ENCODE results near the gene CYTH4.

CYTH4 gene

GRCh38 chr22:37329238-37330140 is 47.2 kb downstream of the CYTH4 start:
- no peak for DNase-seq (ENCODE audit: low spot score)

GRCh38 chr22:37330200-37331033 is 48.1 kb downstream of the CYTH4 start:
- DNase-seq (ENCODE audit: low spot score) = peak; percentile 69

- DNase-seq (ENCODE audit: low spot score) = no peak
These were observed 48.7 kb downstream of the CYTH4 start for GRCh38 chr22:37331034-37331428.

- DNase-seq (ENCODE audit: low spot score) = no peak
These were observed 49.7 kb downstream of the CYTH4 start for GRCh38 chr22:37331856-37332536.

DNA sequence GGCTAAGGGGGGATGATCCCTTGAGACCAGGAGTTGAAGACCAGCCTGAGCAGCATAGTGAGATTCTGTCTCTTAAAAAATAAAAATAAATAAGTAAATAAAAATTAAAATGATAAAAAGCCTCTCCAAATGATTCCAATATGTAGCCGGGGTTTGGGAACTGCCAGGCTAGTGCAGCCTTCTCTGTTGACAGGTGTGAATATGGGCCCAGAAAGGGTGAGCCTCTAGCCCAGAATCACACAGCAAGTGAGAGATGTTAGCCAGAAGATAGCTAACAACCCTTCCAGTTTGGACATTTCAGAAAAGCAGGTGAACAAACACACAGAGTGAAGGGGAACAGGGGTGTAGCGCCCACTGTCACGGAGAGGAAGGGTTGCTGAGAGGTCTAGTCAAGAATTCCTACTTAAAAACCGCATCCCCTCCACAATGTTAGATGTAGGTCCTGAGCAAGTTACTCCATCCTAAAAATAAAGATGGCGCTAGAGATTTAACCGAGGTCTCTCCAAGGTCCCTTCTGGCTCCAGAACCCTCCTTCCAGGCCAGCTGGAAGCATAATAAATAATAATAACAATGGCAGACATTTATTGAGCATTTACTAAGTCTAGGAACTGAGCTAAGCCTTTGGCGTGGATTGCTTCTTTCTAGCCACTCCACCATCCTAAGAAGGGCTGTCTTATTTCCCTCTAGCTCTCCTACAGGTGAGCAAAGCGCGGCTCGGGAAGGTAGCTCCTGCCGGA is 51.6 kb downstream of the CYTH4 start:
- DNase-seq (ENCODE audit: low spot score) = no peak

- no peak for DNase-seq (ENCODE audit: low spot score)
These were observed 52.2 kb downstream of the CYTH4 start for GRCh38 chr22:37334461-37334858.

DNA sequence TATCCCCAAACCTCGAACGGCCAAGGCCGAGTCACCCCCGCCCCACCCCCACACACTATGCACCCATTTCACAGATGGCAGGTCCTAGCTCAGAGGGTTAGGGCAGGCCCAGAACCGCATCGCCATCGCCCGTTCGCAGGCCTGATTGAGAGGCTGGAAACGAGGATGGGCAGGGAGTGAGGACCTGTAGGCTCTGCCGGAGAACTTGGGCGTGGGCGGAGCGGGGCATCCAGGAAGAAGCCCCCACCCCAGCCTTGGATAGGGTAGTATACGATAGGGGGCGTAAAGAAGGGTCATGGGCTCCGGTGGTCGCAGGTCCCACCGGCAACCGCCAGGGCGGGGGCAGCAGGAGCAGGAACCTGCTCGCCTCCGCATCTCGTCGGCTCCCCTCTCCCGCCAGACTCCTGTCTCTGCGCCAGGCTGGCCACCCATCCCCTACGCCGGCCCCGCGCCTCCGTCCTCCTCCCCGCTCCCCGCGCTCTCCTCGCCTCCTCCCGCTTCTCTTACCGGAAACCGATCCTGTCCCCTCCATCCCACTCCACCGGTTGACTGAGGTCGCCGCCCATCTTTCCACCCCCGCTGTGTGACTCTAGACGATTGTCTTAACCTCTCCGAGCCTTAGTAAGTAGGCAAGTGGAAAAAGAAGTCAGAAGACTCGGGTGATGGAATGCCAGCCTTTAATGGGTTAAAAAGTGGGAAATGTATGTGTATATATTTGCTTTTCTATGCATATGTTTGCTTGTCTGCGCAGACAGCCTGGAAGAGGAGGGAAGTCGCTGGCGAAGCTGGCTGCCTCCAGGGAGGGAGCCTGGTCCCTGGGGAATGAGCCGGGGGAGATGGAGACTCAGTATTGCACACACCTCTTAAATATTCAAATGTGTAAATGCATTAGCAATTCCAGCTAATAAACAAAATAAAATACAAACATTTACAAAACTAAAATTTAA is 52.8 kb downstream of the CYTH4 start:
- DNase-seq (ENCODE audit: low spot score) = peak; percentile 35

DNA sequence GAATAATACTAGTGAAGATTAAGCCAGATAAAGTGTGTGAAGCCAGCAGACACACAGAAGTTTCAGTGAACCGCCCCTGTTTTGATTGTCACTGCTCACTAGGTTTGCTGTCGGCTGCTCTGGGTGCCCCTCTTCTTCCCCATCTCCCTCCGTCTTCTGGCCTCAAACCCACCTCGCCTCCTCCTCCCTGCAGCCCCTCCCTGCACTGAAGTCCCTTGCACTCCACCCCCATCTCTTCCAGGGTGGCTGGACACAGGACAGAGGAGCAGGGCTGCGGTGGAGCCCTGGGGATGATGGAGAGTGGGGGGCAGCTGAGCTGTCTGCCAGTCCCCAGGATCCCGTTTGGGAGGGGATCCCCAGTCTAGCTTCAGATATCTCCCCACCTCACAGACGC is 53.5 kb downstream of the CYTH4 start:
- DNase-seq (ENCODE audit: low spot score) = no peak

- DNase-seq (ENCODE audit: low spot score) = no peak
These were observed 54.3 kb downstream of the CYTH4 start for GRCh38 chr22:37336579-37336978.

DNA sequence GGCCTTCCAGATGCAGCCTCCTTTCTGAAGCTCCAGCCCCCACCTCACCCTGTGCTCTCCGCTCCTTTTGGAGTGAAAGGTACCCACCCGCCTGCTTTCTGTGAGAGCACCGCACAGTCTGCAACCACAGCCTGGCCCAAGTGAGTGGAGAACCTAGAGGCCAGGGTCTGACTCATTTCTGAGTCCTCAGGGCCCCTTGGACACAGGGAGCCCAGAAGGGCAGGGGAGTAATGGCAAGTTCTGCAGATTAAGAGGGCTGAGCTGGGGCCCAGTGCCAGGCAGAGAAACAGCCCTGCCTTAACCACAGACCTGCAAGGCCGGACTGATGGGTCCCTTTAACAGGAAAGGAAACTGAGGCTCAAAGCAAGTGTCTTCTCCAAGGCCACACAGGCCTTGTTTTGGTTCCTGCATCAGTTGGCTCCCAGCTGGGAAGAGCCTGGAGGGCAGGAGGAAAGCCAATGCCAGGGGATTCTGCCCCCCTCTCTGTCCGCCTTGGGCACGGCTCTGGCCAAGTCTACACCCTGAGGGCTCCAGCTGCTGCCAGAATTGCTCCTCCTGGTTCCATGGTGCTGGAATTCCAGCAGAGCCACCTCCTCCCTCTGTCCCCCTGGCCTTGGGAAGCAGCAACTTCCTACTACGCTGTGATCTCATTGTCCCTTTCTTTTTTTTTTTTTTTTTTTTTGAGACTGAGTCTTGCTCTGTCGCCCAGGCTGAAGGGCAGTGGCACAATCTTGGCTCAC is 55.1 kb downstream of the CYTH4 start:
- DNase-seq (ENCODE audit: low spot score) = no peak

- DNase-seq (ENCODE audit: low spot score) = no peak
These were observed 56.4 kb downstream of the CYTH4 start for GRCh38 chr22:37338539-37339246.

DNA sequence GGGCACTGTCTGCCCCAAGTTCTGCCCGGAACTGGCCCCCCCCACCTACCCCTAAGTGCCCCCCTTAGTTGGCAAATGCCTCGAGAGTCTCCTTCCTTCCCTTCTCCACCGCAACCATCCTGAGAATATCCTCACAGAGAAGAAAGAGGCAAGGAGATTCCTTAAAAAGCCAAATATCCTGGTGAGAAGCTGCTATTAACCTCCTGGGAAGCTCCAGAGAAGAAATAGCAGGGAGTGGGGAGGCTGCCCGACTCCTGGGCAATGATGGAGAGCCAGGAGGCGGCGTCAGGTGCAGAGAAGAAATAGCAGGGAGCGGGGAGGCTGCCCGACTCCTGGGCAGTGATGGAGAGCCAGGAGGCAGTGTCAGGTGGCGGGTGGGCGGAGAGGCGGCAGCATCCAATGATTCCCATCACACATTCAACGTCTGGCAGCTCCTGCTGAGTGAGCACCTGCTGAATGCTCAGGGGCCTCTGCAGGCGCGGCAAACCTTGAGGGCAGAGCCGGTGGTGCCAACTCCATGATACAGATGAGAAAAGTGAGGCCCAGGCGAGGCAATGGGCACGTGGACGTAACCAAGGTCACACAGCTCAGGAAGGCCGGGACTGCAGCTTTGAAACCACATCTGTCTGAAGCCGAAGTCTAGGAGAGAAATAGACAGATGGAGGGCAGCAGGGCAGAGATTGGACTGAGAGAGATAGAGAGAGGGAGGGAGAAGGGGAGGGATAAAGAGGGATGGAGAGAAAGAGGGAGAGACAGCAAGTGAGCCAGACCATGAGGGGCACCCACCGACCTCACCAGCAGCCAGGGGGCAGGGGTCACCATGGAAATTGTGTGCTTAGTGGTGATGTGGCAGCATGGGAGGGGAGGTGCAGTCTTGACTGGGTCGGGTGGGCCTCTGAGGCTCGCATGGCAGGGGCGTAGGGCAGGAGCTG is 58.3 kb downstream of the CYTH4 start:
- DNase-seq (ENCODE audit: low spot score) = no peak

DNA sequence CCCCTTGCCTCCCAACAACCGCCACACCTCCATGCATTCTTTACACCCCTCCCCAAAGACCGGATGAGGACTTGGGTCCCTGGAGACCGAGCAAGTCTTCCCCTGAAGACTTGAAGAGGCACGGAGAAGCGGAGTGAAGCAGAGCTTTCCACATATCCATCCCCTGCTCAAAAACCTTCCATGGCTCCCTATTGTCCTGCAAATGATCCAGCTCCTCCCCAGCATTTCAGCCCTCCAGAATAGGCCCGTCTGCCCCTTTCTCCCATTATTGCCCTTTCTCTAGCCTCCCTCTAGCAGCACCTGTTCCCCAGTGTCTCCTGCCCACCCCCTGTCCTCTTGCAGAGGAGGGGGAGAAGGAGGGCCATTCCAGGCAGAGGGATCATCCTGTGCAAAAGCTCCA is 59.8 kb downstream of the CYTH4 start:
- no peak for DNase-seq (ENCODE audit: low spot score)

GRCh38 chr22:37343348-37343747 is 61.0 kb downstream of the CYTH4 start:
- no peak for DNase-seq (ENCODE audit: low spot score)

- no peak for DNase-seq (ENCODE audit: low spot score)
These were observed 61.8 kb downstream of the CYTH4 start for GRCh38 chr22:37343863-37344734.

DNA sequence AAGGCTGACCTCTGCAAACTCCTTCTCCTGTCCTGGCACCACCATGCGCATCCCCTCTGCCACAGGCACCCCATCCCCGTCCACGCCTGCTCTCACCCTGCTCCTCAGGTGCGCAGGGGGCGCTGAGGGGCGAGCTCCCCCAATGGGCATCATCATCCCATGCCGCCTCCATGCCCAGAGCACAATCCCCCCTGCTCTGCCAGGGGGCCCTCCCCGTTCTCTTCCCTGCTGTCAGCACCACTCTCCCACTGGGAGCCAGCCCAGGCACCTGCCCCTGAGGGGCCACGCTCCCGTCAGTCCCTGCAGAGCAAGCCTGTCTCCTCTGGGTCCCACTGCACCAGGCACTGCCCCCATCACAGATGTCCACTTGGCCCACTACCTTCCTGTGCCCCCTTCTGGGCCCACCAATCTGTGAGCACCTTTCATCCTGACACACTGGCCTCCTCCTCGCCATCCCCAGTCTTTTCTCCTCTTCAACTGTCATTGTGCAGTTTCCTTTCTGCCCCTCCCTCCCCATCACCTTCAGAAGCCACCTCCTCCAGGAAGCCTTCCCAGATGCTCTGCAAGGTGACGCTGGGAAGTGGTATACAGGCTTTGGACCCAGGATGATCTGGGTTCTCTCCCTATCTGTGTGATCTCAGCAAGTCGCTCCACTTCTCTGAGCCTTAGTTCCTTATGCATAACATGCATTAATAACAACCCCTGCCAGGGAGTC is 62.6 kb downstream of the CYTH4 start:
- no peak for DNase-seq (ENCODE audit: low spot score)

Data from COLO829 (cell line).